Endothelial cell of umbilical vein (primary cell): ENCODE measurements around the gene APOB. TPM values are rescaled to one million over a fixed set of nuclear protein-coding genes. Genes with fewer than 3 reads are reported as not detected.

ENCODE experiments used
- BruUV-seq: library from RNA; stranded (reverse); fragments of 400-500 nt; replicated peaks from 2 replicates; lab custom pipeline; 2021; lab: Mats Ljungman, UMichigan
- CTCF ChIA-PET: fragments of 300-600, 350-600 bp; sonication (Branson Sonifier 250); formaldehyde crosslinking; loops from one replicate; lab custom pipeline; 2021; ENCODE audit warnings: antibody characterized with exemption, inconsistent platforms; lab: Charles Lee
- POLR2A ChIA-PET: fragments of 300-600, 350-600 bp; sonication (Branson Sonifier 250); formaldehyde crosslinking; loops from one replicate; lab custom pipeline; 2021; ENCODE audit warnings: antibody characterized with exemption, inconsistent platforms; lab: Charles Lee
- DNase-seq: peaks from one replicate; pipeline ENCODE4 v3.0.0-alpha.2; 2011; ENCODE audit warnings: low read depth, low spot score
- FAIRE-seq: peaks from 2 replicates; lab custom pipeline; 2011; peaks lifted over from hg19 to GRCh38; lab: Jason Lieb, UNC
- H2AFZ ChIP-seq: 2 replicates; pipeline ENCODE4 v1.6.0; 2012; ENCODE audit warnings: low read depth, low read length, control low read depth, inconsistent platforms
- H3K27ac ChIP-seq: 2 replicates; pipeline ENCODE4 v1.5.1; 2011; ENCODE audit warnings: low read depth, mild to moderate bottlenecking, control low read depth, low read length, moderate library complexity; ENCODE audit not compliant: insufficient read depth
- H3K27me3 ChIP-seq, 2 experiments: 2 replicates each; pipeline versions ENCODE4 v1.6.0 to v1.6.1; 2011; ENCODE audit warnings: low read length in 2 of 2, mixed read lengths in 1 of 2; ENCODE audit not compliant: control insufficient read depth in 2 of 2, insufficient read depth in 2 of 2
- H3K36me3 ChIP-seq, 2 experiments: 2 replicates in 1 of 2; 3 replicates in 1 of 2; pipeline ENCODE4 v1.5.1; 2011; ENCODE audit warnings: low read length in 2 of 2, mild to moderate bottlenecking in 1 of 2, moderate library complexity in 1 of 2; ENCODE audit not compliant: control insufficient read depth in 2 of 2, insufficient read depth in 2 of 2; ENCODE audit errors: extremely low read depth in 1 of 2
- H3K4me1 ChIP-seq: 3 replicates; pipeline ENCODE4 v1.5.1; 2011; ENCODE audit warnings: mild to moderate bottlenecking, low read length; ENCODE audit not compliant: control insufficient read depth, insufficient read depth; ENCODE audit errors: extremely low read depth
- H3K4me2 ChIP-seq: 2 replicates; pipeline ENCODE4 v1.6.1; 2011; ENCODE audit warnings: low read length, control low read depth, mixed read lengths; ENCODE audit not compliant: insufficient read depth
- H3K4me3 ChIP-seq, 3 experiments: fragments of 200-600 bp in 1 of 3; sonication (generic), shearing (Covaris generic) in 1 of 3; replicated peaks in 1 of 3; 2 replicates each; pipeline ENCODE4 v1.5.1; 2011 to 2016; ENCODE audit warnings: control low read depth in 3 of 3, low read length in 3 of 3, mild to moderate bottlenecking in 2 of 3, inconsistent platforms in 1 of 3, low read depth in 1 of 3, moderate library complexity in 1 of 3; ENCODE audit not compliant: insufficient read depth in 1 of 3
- H3K79me2 ChIP-seq: 2 replicates; pipeline ENCODE4 v1.6.0; 2012; ENCODE audit warnings: low read length, inconsistent platforms; ENCODE audit not compliant: control insufficient read depth, insufficient read depth
- H3K9ac ChIP-seq: replicated peaks from 2 replicates; pipeline ENCODE3; 2011; ENCODE audit warnings: low read length, control low read depth; ENCODE audit not compliant: insufficient read depth; ENCODE audit errors: extremely low read depth
- H3K9me1 ChIP-seq: replicated peaks from 3 replicates; pipeline ENCODE4 v1.6.0; 2011; ENCODE audit warnings: mild to moderate bottlenecking, low read length; ENCODE audit not compliant: control insufficient read depth, insufficient read depth; ENCODE audit errors: extremely low read depth
- H3K9me3 ChIP-seq: replicated peaks from 2 replicates; pipeline ENCODE4 v1.5.1; 2012; ENCODE audit warnings: low read length, inconsistent platforms; ENCODE audit not compliant: control insufficient read depth, insufficient read depth
- H4K20me1 ChIP-seq: replicated peaks from 2 replicates; pipeline ENCODE3; 2011; ENCODE audit warnings: mild to moderate bottlenecking, low read length; ENCODE audit not compliant: control insufficient read depth, insufficient read depth; ENCODE audit errors: extremely low read depth
- EZH2 ChIP-seq: IDR thresholded peaks from 2 replicates; pipeline ENCODE4 v1.6.1; 2012; ENCODE audit warnings: borderline replicate concordance, low read depth, mild to moderate bottlenecking, moderate library complexity, low read length, inconsistent platforms; ENCODE audit not compliant: severe bottlenecking
- FOS ChIP-seq: IDR thresholded peaks from 2 replicates; pipeline ENCODE4 v1.6.1; 2011; ENCODE audit warnings: mild to moderate bottlenecking, low read length, moderate library complexity, borderline replicate concordance; ENCODE audit not compliant: insufficient read depth
- GATA2 ChIP-seq: IDR thresholded peaks from 2 replicates; pipeline ENCODE4 v1.7.0; 2011; ENCODE audit warnings: low read depth, mild to moderate bottlenecking, moderate library complexity, mixed read lengths, low read length; ENCODE audit not compliant: insufficient read length, insufficient read depth
- JUN ChIP-seq: IDR thresholded peaks from 2 replicates; pipeline ENCODE4 v1.6.1; 2011; ENCODE audit warnings: borderline replicate concordance, low read depth; ENCODE audit not compliant: insufficient read length, insufficient read depth
- MYC ChIP-seq: IDR thresholded peaks from one replicate; pipeline ENCODE4 v1.6.1; 2011; ENCODE audit warnings: mild to moderate bottlenecking, low read depth, low read length
- POLR2A ChIP-seq: IDR thresholded peaks from 2 replicates; pipeline ENCODE4 v1.6.1; 2012; ENCODE audit warnings: low read depth, mild to moderate bottlenecking, control low read depth, low read length
- POLR2AphosphoS5 ChIP-seq: IDR thresholded peaks from 2 replicates; pipeline ENCODE4 v1.6.1; 2012; ENCODE audit warnings: low read depth, mild to moderate bottlenecking, control low read depth, low read length, moderate library complexity; ENCODE audit not compliant: insufficient read depth
- dilution Hi-C: fragments of 300-500 bp; cut with MboI; formaldehyde crosslinking; loops from one replicate; pipeline ENCODE4 v1.15.0; 2019; ENCODE audit warnings: low sequenced_read_pairs; ENCODE audit not compliant: extremely low pct_ligation_motif_present
- intact Hi-C: fragments of 100-400 bp; cut with micrococcal nuclease; formaldehyde crosslinking; loops from one replicate; pipeline ENCODE4 v1.10.0; 2022
- polyA plus RNA-seq, 4 experiments: library from polyadenylated mRNA; depleted of rRNA in 3 of 4; stranded (reverse) in 3 of 4; unstranded in 1 of 4; fragments of >200 nt; gene quantifications; 2 replicates each; pipeline versions ENCODE4 v1.2.1 to v1.2.3, GENCODE V29; 2011 to 2012; ENCODE audit warnings: missing spikeins in 1 of 4
- total RNA-seq: library from RNA; stranded (reverse); gene quantifications from 2 replicates; pipeline ENCODE4 v1.2.3, GENCODE V29; 2021
- TF ChIP-seq, protein P1 (sequence below), 2 donors: IDR thresholded peaks; 1 replicate in 1 of 2; 2 replicates in 1 of 2; pipeline ENCODE4 v1.5.1; 2011; ENCODE audit warnings: low read length in 2 of 2, mild to moderate bottlenecking in 2 of 2, moderate library complexity in 2 of 2, control low read depth in 1 of 2, inconsistent platforms in 1 of 2, low read depth in 1 of 2; ENCODE audit not compliant: insufficient read depth in 1 of 2; ENCODE audit errors: extremely low read depth in 1 of 2
- TF ChIP-seq, protein P2 (sequence below): IDR thresholded peaks from 2 replicates; pipeline ENCODE4 v1.6.1; 2011; ENCODE audit not compliant: insufficient read depth, insufficient read length

APOB gene
- total and polyA plus RNA-seq, 2 donors (not counting 3 experiments of a cell fraction or from before 2014, with no cell fraction given): 0.07 to 0.09 TPM

DNA sequence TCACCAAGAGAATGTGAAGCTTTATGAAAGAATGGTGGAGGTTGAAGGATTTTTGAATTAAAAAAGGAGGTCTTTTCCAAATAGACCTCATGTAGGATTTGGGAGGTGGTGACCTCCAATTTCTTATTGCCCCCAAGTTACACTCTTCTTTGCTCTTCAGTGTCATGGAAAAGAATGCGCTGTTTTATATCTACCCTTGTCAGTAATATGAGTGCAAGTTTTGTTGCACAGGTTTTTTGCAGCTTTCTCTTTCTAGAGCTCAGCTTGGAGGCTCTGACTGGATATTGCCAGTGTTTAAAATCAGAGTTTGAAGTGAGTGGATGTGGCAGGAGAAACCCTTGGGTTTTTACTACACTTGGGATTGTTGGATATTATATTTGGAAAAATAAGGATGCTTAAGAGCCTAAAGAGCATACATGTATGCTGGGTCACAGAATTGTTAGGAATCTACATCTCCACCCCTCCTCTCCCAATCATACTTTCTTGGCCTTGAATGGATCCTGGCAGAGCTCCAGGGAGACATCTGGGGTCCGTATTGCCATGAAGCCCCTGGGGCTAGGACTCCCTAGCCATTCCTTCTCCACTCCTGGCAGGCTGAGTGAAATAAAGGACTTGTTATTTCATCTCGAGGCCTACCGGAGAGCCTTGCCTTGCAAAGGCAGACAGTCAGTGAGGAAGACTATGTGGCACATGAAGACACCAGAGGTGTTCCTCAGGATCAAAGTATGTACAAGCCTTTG lies 43.8 kb downstream of the APOB start:
- FAIRE-seq: no peak
- dilution Hi-C loops: no loop called here
- no TSS peak for BruUV-seq

DNA sequence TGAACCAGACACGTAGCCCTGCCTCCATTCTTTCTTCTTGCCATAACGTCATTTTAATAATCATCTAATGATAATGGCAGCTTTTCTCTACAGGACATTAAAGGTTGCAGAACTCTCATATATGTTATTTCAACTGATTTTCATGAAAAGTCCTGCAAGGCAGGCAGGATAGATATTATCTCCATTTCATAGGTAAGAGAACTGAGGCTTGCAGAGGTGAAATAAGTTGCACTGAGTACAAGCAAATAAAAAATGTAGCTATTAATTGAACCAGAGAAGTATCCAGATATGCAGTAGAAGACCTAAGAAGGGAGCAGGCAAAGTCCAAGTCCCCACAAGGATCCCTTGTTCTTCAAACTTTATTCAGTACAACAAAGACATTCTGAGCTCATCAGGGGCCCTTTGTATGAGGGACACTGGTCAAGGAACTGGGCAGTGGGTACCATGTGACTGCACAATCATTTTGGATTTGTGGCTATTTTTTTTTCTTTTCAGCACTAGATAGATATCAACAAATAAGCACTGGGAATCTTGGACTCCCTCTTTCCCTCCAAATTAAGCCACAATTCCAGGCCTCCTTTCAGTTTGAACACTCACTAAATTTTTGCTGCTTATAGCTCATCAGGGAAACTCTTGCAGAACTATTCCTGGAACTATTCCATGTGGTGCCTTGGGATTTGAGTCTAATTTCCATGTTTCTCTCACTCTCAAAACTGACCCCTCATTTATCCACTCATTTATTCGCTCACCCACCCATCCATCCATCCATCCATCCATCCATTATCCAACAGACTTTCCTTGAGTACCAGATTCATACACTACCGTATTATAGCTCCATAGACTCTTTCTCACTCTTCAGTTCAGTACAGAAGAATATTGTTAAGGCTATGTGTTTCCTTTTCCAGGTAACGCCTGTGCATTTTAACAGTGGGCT lies 44.6 kb downstream of the APOB start:
- Histone ChIP-seq H3K9me1 (no peaks in the 10 kb centered on the region), H2AFZ (no peak overlapping the region), H3K27me3 (no peaks in the 10 kb centered on the region), H3K9me3 (no peaks in the 10 kb centered on the region), H3K4me2 (no peak overlapping the region), H3K36me3 (no peaks in the 10 kb centered on the region), H3K4me3 (no peak overlapping the region), H4K20me1 (no peaks in the 10 kb centered on the region), H3K4me1 (no peaks in the 10 kb centered on the region), H3K79me2 (no peaks in the 10 kb centered on the region), H3K27ac (no peak overlapping the region), H3K9ac (no peak overlapping the region)
- FAIRE-seq (no peak), DNase-seq (no peak)
- no peak for TF ChIP-seq JUN
- no peak for TF ChIP-seq GATA2
- TF ChIP-seq, protein P1, sequence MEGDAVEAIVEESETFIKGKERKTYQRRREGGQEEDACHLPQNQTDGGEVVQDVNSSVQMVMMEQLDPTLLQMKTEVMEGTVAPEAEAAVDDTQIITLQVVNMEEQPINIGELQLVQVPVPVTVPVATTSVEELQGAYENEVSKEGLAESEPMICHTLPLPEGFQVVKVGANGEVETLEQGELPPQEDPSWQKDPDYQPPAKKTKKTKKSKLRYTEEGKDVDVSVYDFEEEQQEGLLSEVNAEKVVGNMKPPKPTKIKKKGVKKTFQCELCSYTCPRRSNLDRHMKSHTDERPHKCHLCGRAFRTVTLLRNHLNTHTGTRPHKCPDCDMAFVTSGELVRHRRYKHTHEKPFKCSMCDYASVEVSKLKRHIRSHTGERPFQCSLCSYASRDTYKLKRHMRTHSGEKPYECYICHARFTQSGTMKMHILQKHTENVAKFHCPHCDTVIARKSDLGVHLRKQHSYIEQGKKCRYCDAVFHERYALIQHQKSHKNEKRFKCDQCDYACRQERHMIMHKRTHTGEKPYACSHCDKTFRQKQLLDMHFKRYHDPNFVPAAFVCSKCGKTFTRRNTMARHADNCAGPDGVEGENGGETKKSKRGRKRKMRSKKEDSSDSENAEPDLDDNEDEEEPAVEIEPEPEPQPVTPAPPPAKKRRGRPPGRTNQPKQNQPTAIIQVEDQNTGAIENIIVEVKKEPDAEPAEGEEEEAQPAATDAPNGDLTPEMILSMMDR (IDR thresholded peaks at IDR 0.05; ENCODE audit: extremely low read depth in 1 of 2, insufficient read depth in 1 of 2, low read depth in 1 of 2, low read length in 2 of 2): no peak
- no peak for TF ChIP-seq FOS
- TF ChIP-seq MYC: no peak
- TF ChIP-seq EZH2: no peak
- no peak for TF ChIP-seq POLR2AphosphoS5
- TF ChIP-seq, protein P2, sequence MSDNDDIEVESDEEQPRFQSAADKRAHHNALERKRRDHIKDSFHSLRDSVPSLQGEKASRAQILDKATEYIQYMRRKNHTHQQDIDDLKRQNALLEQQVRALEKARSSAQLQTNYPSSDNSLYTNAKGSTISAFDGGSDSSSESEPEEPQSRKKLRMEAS: no peak
- no peak for TF ChIP-seq POLR2A
- intact Hi-C loops (no loop called here), dilution Hi-C loops (no loop called here)
- BruUV-seq: no TSS peak
- ChIA-PET CTCF (interaction anchor here (1.5 kb wide), 1 partner anchor 338 kb away, joined by 4 read pairs; no protein-coding TSS in a partner anchor), POLR2A (no interaction called here)

More for the DNA sequence above, 43.8 kb downstream of the APOB start:
- no peaks in the 10 kb centered on the region for H3K9me3 ChIP-seq
- intact Hi-C loops: no loop called here
- H4K20me1 ChIP-seq: no peaks in the 10 kb centered on the region
- H3K4me2 ChIP-seq: no peak overlapping the region
- no peaks in the 10 kb centered on the region for H3K27me3 ChIP-seq
- POLR2A ChIA-PET: no interaction called here
- H3K9ac ChIP-seq: no peak overlapping the region
- no peak overlapping the region for H3K4me3 ChIP-seq
- no peak for DNase-seq
- H3K4me1 ChIP-seq: no peaks in the 10 kb centered on the region
- no peaks in the 10 kb centered on the region for H3K79me2 ChIP-seq
- H3K36me3 ChIP-seq: no peaks in the 10 kb centered on the region
- H3K27ac ChIP-seq: no peak overlapping the region
- TF ChIP-seq JUN (no peak), POLR2AphosphoS5 (no peak), EZH2 (no peak)
- no peak overlapping the region for H2AFZ ChIP-seq
- CTCF ChIA-PET: interaction anchor here (1.5 kb wide), 1 partner anchor 339 kb away, joined by 4 read pairs; no protein-coding TSS in a partner anchor
- no peaks in the 10 kb centered on the region for H3K9me1 ChIP-seq
